GM10248 (cell line): ENCODE measurements around the gene HPRT1.
"Not testable (repeated sequence)": the region's sequence is repeated elsewhere in the genome, so short reads cannot be mapped to it uniquely, and the experiment has no call there.

Source experiments
- CTCF ChIA-PET: fragments of 300-600 bp; sonication (Branson Sonifier 250); formaldehyde crosslinking; extraction: SDS; loops from one replicate; lab custom pipeline; 2021; ENCODE audit warnings: antibody characterized with exemption; lab: Yijun Ruan, JAX
- POLR2A ChIA-PET: fragments of 350-650 bp; sonication (Branson Sonifier 250); formaldehyde crosslinking; extraction: SDS; loops from one replicate; lab custom pipeline; 2020; ENCODE audit warnings: antibody characterized with exemption; lab: Yijun Ruan, JAX
- DNase-seq: peaks from one replicate; pipeline ENCODE4 v3.0.0; 2012; ENCODE audit errors: extremely low spot score
- TF ChIP-seq, protein P1 (sequence below): IDR thresholded peaks from 2 replicates; pipeline ENCODE4 v1.5.1; 2012; ENCODE audit warnings: mild to moderate bottlenecking, low read depth; ENCODE audit errors: extremely low read depth, missing control alignments, control extremely low read depth

Gene HPRT1

DNA sequence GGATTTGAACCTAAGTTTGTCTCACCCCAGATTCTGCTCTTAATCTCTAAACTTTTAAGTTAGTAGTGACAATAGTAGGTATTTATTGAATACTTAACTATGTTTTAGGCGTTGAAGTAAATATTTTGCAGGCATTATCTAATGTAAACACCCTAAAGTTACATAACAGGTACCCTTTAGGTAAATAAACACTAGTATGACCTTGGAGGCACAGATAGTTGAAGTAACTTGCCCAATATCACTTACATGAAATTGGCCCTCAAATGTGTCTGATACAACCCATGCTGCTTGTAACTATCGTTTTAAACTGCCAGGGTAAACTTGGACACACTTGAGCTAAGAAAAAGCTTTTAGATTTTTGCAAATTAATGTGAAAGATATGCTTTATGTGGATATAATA lies 3.0 kb downstream of the HPRT1 start:
- DNase-seq = no peak
- POLR2A ChIA-PET = no interaction called here

DNA sequence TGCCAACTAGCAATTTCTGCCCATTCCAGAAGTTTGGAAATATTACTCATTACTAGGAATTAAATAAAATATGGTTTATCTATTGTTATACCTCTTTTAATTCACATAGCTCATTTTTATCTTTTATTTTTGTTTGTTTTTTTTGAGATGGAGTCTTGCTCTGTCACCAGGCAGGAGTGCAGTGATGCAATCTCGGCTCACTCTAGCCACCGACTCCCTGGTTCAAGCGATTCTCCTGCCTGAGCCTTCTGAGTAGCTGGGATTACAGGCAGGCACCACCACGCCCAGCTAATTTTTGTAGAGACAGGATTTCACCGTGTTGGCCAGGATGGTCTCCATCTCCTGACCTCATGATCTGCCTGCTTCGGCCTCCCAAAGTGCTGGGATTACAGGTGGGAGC lies 4.5 kb downstream of the HPRT1 start:
- DNase-seq, POLR2A ChIA-PET, CTCF ChIA-PET: not testable (repeated sequence)

More for the DNA sequence above, 3.0 kb downstream of the HPRT1 start:
- TF ChIP-seq, protein P1, sequence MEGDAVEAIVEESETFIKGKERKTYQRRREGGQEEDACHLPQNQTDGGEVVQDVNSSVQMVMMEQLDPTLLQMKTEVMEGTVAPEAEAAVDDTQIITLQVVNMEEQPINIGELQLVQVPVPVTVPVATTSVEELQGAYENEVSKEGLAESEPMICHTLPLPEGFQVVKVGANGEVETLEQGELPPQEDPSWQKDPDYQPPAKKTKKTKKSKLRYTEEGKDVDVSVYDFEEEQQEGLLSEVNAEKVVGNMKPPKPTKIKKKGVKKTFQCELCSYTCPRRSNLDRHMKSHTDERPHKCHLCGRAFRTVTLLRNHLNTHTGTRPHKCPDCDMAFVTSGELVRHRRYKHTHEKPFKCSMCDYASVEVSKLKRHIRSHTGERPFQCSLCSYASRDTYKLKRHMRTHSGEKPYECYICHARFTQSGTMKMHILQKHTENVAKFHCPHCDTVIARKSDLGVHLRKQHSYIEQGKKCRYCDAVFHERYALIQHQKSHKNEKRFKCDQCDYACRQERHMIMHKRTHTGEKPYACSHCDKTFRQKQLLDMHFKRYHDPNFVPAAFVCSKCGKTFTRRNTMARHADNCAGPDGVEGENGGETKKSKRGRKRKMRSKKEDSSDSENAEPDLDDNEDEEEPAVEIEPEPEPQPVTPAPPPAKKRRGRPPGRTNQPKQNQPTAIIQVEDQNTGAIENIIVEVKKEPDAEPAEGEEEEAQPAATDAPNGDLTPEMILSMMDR = no peak
- CTCF ChIA-PET = interaction anchor here (1.7 kb wide), 1 partner anchor 20 kb away, joined by 4 read pairs; no protein-coding TSS in a partner anchor

DNA sequence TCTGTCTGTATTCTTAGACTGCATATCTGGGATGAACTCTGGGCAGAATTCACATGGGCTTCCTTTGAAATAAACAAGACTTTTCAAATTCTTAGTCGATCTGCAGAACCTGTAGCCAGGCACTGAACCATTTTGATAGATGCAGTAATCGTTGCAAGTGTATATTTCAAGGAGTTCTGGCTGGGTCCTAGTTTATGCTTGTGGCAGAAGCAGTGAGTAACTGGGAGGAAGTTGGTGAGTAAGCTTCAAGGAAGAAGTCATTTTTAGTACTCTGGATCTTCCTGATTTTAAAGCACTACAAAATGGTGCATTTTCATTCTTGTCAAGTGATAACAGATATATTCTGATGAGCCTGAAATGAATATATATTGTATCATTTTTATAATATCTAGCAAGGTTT lies 9.5 kb downstream of the HPRT1 start:
- DNase-seq = no peak
- ChIA-PET POLR2A (no interaction called here), CTCF (no interaction called here)
- TF ChIP-seq, protein P1 = no peak

DNA sequence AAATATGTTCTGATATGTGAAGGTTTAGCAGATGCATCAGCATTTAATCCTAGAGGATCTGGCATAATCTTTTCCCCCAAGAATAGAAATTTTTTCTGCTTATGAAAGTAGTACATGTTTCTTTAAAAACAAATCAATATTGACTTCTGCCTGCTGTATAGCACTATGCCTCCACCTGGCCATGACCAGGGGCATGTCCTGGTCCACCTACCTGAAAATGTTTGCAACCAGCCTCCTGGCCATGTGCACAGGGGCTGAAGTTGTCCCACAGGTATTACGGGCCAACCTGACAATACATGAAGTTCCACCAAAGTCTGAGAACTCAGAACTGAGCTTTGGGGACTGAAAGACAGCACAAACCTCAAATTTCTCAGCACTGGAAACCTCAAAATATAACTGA lies 10.0 kb downstream of the HPRT1 start:
- ChIA-PET CTCF (no interaction called here), POLR2A (interaction anchor here (0.6 kb wide), 1 partner anchor 75 kb away, joined by 3 read pairs; no protein-coding TSS in a partner anchor)
- DNase-seq = no peak
- TF ChIP-seq, protein P1 = no peak

DNA sequence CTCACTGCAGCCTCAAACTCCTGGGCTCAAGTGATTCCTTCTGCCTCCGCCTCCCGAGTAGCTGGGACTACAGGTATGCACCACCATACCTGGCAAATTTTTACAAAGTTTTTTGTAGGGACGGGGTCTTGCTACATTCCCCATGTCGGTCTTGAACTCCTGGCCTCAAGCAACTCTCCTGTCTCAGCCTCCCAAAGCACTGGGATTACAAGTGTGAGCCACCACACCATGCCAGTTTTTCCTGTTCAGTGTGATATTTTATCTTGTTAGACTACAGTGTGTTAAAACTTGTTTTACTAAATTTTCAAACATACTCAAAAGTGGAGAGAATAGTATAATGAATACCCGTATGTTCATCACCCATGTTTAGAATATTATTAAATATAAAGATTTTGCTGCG lies 12.1 kb downstream of the HPRT1 start:
- no peak for DNase-seq
- TF ChIP-seq, protein P1 = no peak
- CTCF ChIA-PET = no interaction called here
- POLR2A ChIA-PET = no interaction called here

DNA sequence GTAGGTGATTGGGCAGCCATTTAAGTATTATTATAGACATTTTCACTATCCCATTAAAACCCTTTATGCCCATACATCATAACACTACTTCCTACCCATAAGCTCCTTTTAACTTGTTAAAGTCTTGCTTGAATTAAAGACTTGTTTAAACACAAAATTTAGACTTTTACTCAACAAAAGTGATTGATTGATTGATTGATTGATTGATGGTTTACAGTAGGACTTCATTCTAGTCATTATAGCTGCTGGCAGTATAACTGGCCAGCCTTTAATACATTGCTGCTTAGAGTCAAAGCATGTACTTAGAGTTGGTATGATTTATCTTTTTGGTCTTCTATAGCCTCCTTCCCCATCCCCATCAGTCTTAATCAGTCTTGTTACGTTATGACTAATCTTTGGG lies 16.3 kb downstream of the HPRT1 start:
- no peak for DNase-seq
- TF ChIP-seq, protein P1 = no peak
- ChIA-PET CTCF (no interaction called here), POLR2A (no interaction called here)

DNA sequence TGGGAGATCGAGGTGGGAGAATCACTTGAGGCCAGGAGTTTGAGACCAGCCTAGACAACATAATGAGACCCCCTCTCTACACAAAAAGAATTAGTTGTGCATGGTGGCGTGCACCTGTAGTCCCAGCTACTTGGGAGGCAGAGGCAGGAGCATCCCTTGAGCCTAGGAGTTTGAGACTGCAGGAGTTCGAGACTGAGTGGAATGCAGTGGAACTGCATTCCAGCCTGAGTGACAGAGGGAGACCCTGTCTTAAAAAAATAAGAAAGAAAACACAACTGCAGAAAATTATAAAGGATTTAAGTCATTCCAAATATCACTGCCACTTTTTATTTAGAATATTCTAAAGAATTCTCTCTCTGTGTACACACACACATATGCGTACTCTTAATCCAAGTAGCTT lies 18.4 kb downstream of the HPRT1 start:
- DNase-seq = no peak
- CTCF ChIA-PET = no interaction called here
- TF ChIP-seq, protein P1 = no peak
- POLR2A ChIA-PET = no interaction called here
